Astrocyte of the cerebellum (primary cell): Measurements from ENCODE around the gene ORMDL1.
"Not testable (repeated sequence)": the region's sequence is repeated elsewhere in the genome, so short reads cannot be mapped to it uniquely, and the experiment has no call there.

Experiments used
- DNase-seq: peaks from one replicate; pipeline ENCODE4 v3.0.0-alpha.2; 2011; ENCODE audit warnings: low read depth
- H3K4me3 ChIP-seq: 2 replicates; pipeline ENCODE4 v1.5.1; 2011; ENCODE audit warnings: mild to moderate bottlenecking, low read depth, low read length, moderate library complexity
- in situ Hi-C: cut with HindIII; loops from 2 replicates; pipeline ENCODE4 v1.10.0; 2017; ENCODE audit warnings: low sequenced_read_pairs
- TF ChIP-seq, protein P1 (sequence below): IDR thresholded peaks from 2 replicates; pipeline ENCODE4 v1.5.1; 2012; ENCODE audit warnings: low read length, low read depth, moderate library complexity, mild to moderate bottlenecking; ENCODE audit errors: missing control alignments

ORMDL1 gene

DNA sequence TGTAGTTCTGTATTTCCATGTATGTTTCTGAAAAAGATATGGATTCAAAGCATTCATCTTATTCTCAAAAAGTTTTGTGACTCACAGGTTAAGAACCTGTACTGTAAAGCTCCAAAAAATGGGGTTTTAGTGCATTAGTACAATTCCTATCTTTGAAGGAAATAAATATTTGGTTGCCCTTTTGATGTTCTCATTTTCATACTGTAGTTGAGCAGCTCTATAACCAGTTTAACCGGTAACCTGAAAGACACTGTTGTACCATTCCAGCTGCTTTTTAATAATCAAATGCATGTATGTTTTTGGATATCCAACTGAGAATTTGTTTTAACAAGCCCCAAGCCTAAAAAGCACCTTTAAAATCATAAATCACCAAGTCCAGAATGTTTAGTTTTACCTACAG, 11.9 kb downstream of the ORMDL1 start:
- DNase-seq, result no peak
- TF ChIP-seq, protein P1, sequence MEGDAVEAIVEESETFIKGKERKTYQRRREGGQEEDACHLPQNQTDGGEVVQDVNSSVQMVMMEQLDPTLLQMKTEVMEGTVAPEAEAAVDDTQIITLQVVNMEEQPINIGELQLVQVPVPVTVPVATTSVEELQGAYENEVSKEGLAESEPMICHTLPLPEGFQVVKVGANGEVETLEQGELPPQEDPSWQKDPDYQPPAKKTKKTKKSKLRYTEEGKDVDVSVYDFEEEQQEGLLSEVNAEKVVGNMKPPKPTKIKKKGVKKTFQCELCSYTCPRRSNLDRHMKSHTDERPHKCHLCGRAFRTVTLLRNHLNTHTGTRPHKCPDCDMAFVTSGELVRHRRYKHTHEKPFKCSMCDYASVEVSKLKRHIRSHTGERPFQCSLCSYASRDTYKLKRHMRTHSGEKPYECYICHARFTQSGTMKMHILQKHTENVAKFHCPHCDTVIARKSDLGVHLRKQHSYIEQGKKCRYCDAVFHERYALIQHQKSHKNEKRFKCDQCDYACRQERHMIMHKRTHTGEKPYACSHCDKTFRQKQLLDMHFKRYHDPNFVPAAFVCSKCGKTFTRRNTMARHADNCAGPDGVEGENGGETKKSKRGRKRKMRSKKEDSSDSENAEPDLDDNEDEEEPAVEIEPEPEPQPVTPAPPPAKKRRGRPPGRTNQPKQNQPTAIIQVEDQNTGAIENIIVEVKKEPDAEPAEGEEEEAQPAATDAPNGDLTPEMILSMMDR, result no peak
- in situ Hi-C loops, result no loop called here
- H3K4me3 ChIP-seq, result no peak overlapping the region

DNA sequence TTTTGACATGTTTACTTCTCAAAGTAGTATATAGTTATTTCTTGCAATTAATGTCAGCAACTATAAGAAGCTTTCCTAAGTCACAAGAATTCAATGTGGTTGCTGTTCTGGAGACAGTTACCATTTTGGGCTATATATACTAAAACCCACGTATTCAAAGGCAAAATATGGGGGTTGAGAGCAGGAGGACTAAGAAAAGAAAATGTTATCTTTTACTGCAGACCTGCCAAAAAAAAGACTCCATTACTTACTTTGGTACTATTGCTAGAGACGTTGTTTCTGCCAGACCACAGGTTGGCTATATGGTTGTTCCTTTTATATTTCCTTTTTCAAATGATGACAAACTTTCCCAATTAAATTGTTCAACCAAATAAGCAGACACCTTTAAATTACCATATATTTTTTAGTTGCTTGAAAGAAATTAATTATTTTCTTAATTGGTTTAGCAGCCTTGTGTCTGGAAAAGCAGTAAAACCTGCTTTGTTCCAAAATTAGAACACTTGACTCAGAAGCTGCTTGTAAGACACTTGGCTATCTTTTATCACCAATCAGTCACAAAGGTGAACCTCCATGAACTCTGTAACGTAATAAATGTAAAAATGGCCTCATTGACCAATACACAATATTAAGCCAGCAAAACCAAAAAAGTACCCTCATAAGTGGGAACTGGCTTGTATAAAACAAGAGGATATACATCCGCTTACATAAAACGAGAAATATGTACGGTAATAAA, 13.4 kb downstream of the ORMDL1 start:
- H3K4me3 ChIP-seq, result no peak overlapping the region
- TF ChIP-seq, protein P1, result no peak
- in situ Hi-C loops, result no loop called here
- DNase-seq, result no peak

DNA sequence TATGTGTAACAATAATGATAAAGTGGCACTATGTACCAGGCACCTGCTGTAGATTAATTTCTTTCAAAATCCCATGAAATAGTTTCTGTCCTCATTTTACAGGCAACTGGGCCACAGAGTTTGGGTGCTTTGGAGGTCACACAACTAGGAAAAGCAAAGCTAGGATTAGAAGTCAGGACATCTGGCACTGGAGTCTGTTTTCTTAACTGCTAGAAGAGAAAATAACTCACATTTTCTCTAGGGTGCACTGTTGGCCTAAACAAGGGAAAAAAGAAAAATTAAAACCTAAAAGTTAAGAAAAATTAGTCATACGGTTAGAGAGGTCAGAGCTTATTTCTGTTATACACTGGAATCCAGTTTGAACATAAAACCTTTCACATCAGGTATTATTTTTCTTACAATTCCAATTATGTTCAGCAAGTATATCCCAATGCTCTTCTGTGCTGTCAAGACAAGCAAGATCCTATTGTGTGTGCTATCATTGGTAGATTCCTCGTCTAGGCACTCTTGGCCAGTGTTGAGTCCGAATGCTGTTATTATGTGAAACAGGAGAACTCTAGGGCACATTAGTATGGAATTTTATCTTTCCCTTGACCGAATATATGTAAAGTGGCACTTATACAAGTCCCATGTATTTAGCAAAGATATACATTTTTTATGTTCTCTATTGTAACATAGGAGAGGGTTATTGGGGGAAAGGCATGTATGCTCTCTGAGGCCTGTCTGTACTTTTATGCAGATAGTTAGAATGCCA, 20.1 kb downstream of the ORMDL1 start:
- DNase-seq, result no peak
- no peak overlapping the region for H3K4me3 ChIP-seq
- TF ChIP-seq, protein P1, result no peak
- in situ Hi-C loops, result no loop called here

DNA sequence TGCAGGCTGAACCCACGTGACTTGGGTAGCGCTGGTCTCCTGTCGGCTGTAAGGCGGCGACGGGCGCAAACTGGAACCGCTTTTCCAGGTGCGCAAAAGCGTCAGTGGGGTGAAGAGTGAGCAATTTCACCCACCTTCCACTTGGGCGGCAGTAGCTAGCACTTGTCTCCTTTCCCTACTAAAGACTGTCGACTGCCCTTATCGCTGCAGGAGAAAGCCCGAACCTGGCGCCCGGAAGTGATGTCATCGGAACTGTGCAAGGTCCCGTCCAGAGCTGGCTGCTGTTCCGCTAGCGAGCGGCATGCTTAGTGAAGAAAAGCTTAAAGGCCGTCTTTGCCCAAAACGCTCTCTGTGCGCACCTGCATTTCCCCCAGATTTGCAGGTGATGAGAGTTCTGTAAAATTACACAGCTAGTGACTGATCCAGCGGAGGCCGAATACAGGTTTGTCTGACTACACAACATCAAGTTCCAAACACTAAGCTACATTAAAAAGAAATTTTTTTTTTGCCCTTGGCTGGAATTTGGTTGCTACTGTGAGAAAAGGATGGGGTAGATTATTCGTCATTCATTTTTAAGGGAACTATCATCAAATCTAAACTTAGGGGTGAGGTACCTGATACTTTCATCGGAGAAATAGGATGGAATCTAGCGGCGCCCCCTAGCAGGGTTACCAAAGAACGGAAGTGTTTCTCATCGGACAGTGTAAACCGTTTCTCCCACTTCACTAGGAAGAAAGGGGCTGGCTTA, 21.4 kb downstream of the ORMDL1 start, which contains the start of gene OSGEPL1:
Gene OSGEPL1, minus strand, starts transcription at position 242 of the 748 bp plus-strand sequence. CDS start 1,152 bp downstream, outside the sequence.
- TF ChIP-seq, protein P1, result peak; percentile 71
- in situ Hi-C loops, result no loop called here
- DNase-seq, result peak; percentile 83
- H3K4me3 ChIP-seq, result peak within 1 kb of the TSS; percentile 76

DNA sequence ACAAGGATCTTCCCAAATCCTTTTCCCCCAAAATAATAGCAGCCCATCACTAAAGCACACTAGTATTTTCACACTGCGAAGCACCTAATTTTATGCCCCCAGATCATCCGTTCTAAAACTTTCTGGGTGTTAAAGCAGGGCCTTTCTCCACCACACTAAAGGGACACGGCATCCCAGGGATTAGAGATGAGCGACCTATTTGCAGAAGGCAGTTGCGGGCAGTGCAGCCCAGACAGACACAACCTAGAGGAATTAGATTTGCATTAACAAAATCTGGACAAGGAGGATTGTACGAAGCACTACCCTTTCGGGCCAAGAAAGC, 21.9 kb downstream of the ORMDL1 start:
- in situ Hi-C loops, result no loop called here
- DNase-seq, result no peak
- TF ChIP-seq, protein P1, result no peak
- peak overlapping the region; percentile 76 for H3K4me3 ChIP-seq

DNA sequence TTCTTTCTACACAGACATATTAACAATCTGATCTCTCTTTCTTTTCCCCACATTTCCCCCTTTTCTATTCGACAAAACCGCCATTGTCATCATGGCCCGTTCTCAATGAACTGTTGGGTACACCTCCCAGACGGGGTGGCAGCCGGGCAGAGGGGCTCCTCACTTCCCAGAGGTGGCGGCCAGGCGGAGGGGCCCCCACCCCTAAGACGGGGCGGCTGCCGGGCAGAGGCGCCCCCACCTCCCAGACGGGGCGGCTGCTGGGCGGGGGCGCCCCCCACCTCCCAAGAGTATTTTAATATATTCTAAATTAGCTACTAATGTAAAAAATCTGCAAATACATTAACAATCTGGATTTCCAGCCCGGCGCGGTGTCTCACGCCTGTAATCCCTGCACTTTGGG, 24.0 kb downstream of the ORMDL1 start:
- DNase-seq, in situ Hi-C loops, H3K4me3 ChIP-seq: not testable (repeated sequence)
